H1 (cell line): ENCODE data around the gene LSM14B. TPM values are rescaled to one million over a fixed set of nuclear protein-coding genes. Genes with fewer than 3 reads are reported as not detected.

ENCODE experiments used
- CTCF ChIP-seq, 3 experiments: IDR thresholded peaks; 1 replicate in 2 of 3; 2 replicates in 1 of 3; pipeline versions ENCODE4 v1.5.1 to v1.6.1; 2011; ENCODE audit warnings: low read length in 3 of 3, mild to moderate bottlenecking in 3 of 3, inconsistent platforms in 2 of 3, low read depth in 1 of 3, moderate library complexity in 1 of 3; ENCODE audit not compliant: insufficient read depth in 1 of 3; ENCODE audit errors: control extremely low read depth in 1 of 3
- EZH2 ChIP-seq: fragments of 200-600 bp; sonication (generic); IDR thresholded peaks from 2 replicates; pipeline ENCODE4 v1.7.1; 2012; ENCODE audit warnings: low read depth, mild to moderate bottlenecking, moderate library complexity, low read length, inconsistent platforms; ENCODE audit not compliant: severe bottlenecking
- YY1 ChIP-seq: IDR thresholded peaks from 2 replicates; pipeline ENCODE4 v1.6.1; 2011; ENCODE audit warnings: low read depth, mild to moderate bottlenecking, low read length
- polyA plus RNA-seq, 7 experiments: library from polyadenylated mRNA; depleted of rRNA in 3 of 7; stranded (reverse) in 5 of 7; unstranded in 2 of 7; fragments of >200 nt in 5 of 7; fragments of 200-250 nt in 2 of 7; gene quantifications; 1 replicate in 5 of 7; 2 replicates in 1 of 7; 4 replicates in 1 of 7; pipeline versions ENCODE4 v1.2.1 to v1.2.3, GENCODE V29; 2011 to 2013; ENCODE audit warnings: missing spikeins in 2 of 7, mixed read lengths in 2 of 7
- total RNA-seq: library from RNA; stranded (reverse); fragmentation: NEBNext Ultra II Directional; extraction: Animal tissue kit (Norgen Biotek cat#: 25700); gene quantifications from 2 replicates; pipeline ENCODE4 v1.2.1, GENCODE V29; 2021

The LSM14B gene
- total and polyA plus RNA-seq, 2 of the 8 experiments (the other 6 are each of a cell fraction or from before 2014, with no cell fraction given): 58.3 to 65.6 TPM

- TF ChIP-seq CTCF (IDR thresholded peaks at IDR 0.05; ENCODE audit: control extremely low read depth in 1 of 3, insufficient read depth in 1 of 3, low read depth in 1 of 3, low read length in 3 of 3): no peak
- no peak for TF ChIP-seq YY1
- no peak for TF ChIP-seq EZH2
- TF ChIP-seq, all 59 proteins: peak for 0
These were observed 1.9 kb upstream of the LSM14B start (continued) for GRCh38 chr20:62120365-62120762.
